Endothelial cell of umbilical vein (primary cell): Measurements from ENCODE around the gene SAXO1. TPM values are rescaled to one million over a fixed set of nuclear protein-coding genes. Genes with fewer than 3 reads are reported as not detected.

Experiments used
- BruUV-seq: library from RNA; stranded (reverse); fragments of 400-500 nt; replicated peaks from 2 replicates; lab custom pipeline; 2021; lab: Mats Ljungman, UMichigan
- CTCF ChIA-PET: fragments of 300-600, 350-600 bp; sonication (Branson Sonifier 250); formaldehyde crosslinking; loops from one replicate; lab custom pipeline; 2021; ENCODE audit warnings: antibody characterized with exemption, inconsistent platforms; lab: Charles Lee
- POLR2A ChIA-PET: fragments of 300-600, 350-600 bp; sonication (Branson Sonifier 250); formaldehyde crosslinking; loops from one replicate; lab custom pipeline; 2021; ENCODE audit warnings: antibody characterized with exemption, inconsistent platforms; lab: Charles Lee
- DNase-seq: peaks from one replicate; pipeline ENCODE4 v3.0.0-alpha.2; 2011; ENCODE audit warnings: low read depth, low spot score
- FAIRE-seq: peaks from 2 replicates; lab custom pipeline; 2011; peaks lifted over from hg19 to GRCh38; lab: Jason Lieb, UNC
- H2AFZ ChIP-seq: 2 replicates; pipeline ENCODE4 v1.6.0; 2012; ENCODE audit warnings: low read depth, low read length, control low read depth, inconsistent platforms
- H3K27ac ChIP-seq: 2 replicates; pipeline ENCODE4 v1.5.1; 2011; ENCODE audit warnings: low read depth, mild to moderate bottlenecking, control low read depth, low read length, moderate library complexity; ENCODE audit not compliant: insufficient read depth
- H3K27me3 ChIP-seq, 2 experiments: 2 replicates each; pipeline versions ENCODE4 v1.6.0 to v1.6.1; 2011; ENCODE audit warnings: low read length in 2 of 2, mixed read lengths in 1 of 2; ENCODE audit not compliant: control insufficient read depth in 2 of 2, insufficient read depth in 2 of 2
- H3K36me3 ChIP-seq, 2 experiments: 2 replicates in 1 of 2; 3 replicates in 1 of 2; pipeline ENCODE4 v1.5.1; 2011; ENCODE audit warnings: low read length in 2 of 2, mild to moderate bottlenecking in 1 of 2, moderate library complexity in 1 of 2; ENCODE audit not compliant: control insufficient read depth in 2 of 2, insufficient read depth in 2 of 2; ENCODE audit errors: extremely low read depth in 1 of 2
- H3K4me1 ChIP-seq: 3 replicates; pipeline ENCODE4 v1.5.1; 2011; ENCODE audit warnings: mild to moderate bottlenecking, low read length; ENCODE audit not compliant: control insufficient read depth, insufficient read depth; ENCODE audit errors: extremely low read depth
- H3K4me2 ChIP-seq: 2 replicates; pipeline ENCODE4 v1.6.1; 2011; ENCODE audit warnings: low read length, control low read depth, mixed read lengths; ENCODE audit not compliant: insufficient read depth
- H3K4me3 ChIP-seq, 3 experiments: fragments of 200-600 bp in 1 of 3; sonication (generic), shearing (Covaris generic) in 1 of 3; replicated peaks in 1 of 3; 2 replicates each; pipeline ENCODE4 v1.5.1; 2011 to 2016; ENCODE audit warnings: control low read depth in 3 of 3, low read length in 3 of 3, mild to moderate bottlenecking in 2 of 3, inconsistent platforms in 1 of 3, low read depth in 1 of 3, moderate library complexity in 1 of 3; ENCODE audit not compliant: insufficient read depth in 1 of 3
- H3K79me2 ChIP-seq: 2 replicates; pipeline ENCODE4 v1.6.0; 2012; ENCODE audit warnings: low read length, inconsistent platforms; ENCODE audit not compliant: control insufficient read depth, insufficient read depth
- H3K9ac ChIP-seq: replicated peaks from 2 replicates; pipeline ENCODE3; 2011; ENCODE audit warnings: low read length, control low read depth; ENCODE audit not compliant: insufficient read depth; ENCODE audit errors: extremely low read depth
- H3K9me1 ChIP-seq: replicated peaks from 3 replicates; pipeline ENCODE4 v1.6.0; 2011; ENCODE audit warnings: mild to moderate bottlenecking, low read length; ENCODE audit not compliant: control insufficient read depth, insufficient read depth; ENCODE audit errors: extremely low read depth
- H3K9me3 ChIP-seq: replicated peaks from 2 replicates; pipeline ENCODE4 v1.5.1; 2012; ENCODE audit warnings: low read length, inconsistent platforms; ENCODE audit not compliant: control insufficient read depth, insufficient read depth
- H4K20me1 ChIP-seq: replicated peaks from 2 replicates; pipeline ENCODE3; 2011; ENCODE audit warnings: mild to moderate bottlenecking, low read length; ENCODE audit not compliant: control insufficient read depth, insufficient read depth; ENCODE audit errors: extremely low read depth
- EZH2 ChIP-seq: IDR thresholded peaks from 2 replicates; pipeline ENCODE4 v1.6.1; 2012; ENCODE audit warnings: borderline replicate concordance, low read depth, mild to moderate bottlenecking, moderate library complexity, low read length, inconsistent platforms; ENCODE audit not compliant: severe bottlenecking
- JUN ChIP-seq: IDR thresholded peaks from 2 replicates; pipeline ENCODE4 v1.6.1; 2011; ENCODE audit warnings: borderline replicate concordance, low read depth; ENCODE audit not compliant: insufficient read length, insufficient read depth
- MYC ChIP-seq: IDR thresholded peaks from one replicate; pipeline ENCODE4 v1.6.1; 2011; ENCODE audit warnings: mild to moderate bottlenecking, low read depth, low read length
- POLR2A ChIP-seq: IDR thresholded peaks from 2 replicates; pipeline ENCODE4 v1.6.1; 2012; ENCODE audit warnings: low read depth, mild to moderate bottlenecking, control low read depth, low read length
- POLR2AphosphoS5 ChIP-seq: IDR thresholded peaks from 2 replicates; pipeline ENCODE4 v1.6.1; 2012; ENCODE audit warnings: low read depth, mild to moderate bottlenecking, control low read depth, low read length, moderate library complexity; ENCODE audit not compliant: insufficient read depth
- dilution Hi-C: fragments of 300-500 bp; cut with MboI; formaldehyde crosslinking; loops from one replicate; pipeline ENCODE4 v1.15.0; 2019; ENCODE audit warnings: low sequenced_read_pairs; ENCODE audit not compliant: extremely low pct_ligation_motif_present
- intact Hi-C: fragments of 100-400 bp; cut with micrococcal nuclease; formaldehyde crosslinking; loops from one replicate; pipeline ENCODE4 v1.10.0; 2022
- polyA plus RNA-seq, 4 experiments: library from polyadenylated mRNA; depleted of rRNA in 3 of 4; stranded (reverse) in 3 of 4; unstranded in 1 of 4; fragments of >200 nt; gene quantifications; 2 replicates each; pipeline versions ENCODE4 v1.2.1 to v1.2.3, GENCODE V29; 2011 to 2012; ENCODE audit warnings: missing spikeins in 1 of 4
- total RNA-seq: library from RNA; stranded (reverse); gene quantifications from 2 replicates; pipeline ENCODE4 v1.2.3, GENCODE V29; 2021
- TF ChIP-seq, protein P1 (sequence below), 2 donors: IDR thresholded peaks; 1 replicate in 1 of 2; 2 replicates in 1 of 2; pipeline ENCODE4 v1.5.1; 2011; ENCODE audit warnings: low read length in 2 of 2, mild to moderate bottlenecking in 2 of 2, moderate library complexity in 2 of 2, control low read depth in 1 of 2, inconsistent platforms in 1 of 2, low read depth in 1 of 2; ENCODE audit not compliant: insufficient read depth in 1 of 2; ENCODE audit errors: extremely low read depth in 1 of 2
- TF ChIP-seq, protein P2 (sequence below): IDR thresholded peaks from 2 replicates; pipeline ENCODE4 v1.6.1; 2011; ENCODE audit not compliant: insufficient read depth, insufficient read length

Gene SAXO1
- total and polyA plus RNA-seq, 2 donors (not counting 3 experiments of a cell fraction or from before 2014, with no cell fraction given): not detected

DNA sequence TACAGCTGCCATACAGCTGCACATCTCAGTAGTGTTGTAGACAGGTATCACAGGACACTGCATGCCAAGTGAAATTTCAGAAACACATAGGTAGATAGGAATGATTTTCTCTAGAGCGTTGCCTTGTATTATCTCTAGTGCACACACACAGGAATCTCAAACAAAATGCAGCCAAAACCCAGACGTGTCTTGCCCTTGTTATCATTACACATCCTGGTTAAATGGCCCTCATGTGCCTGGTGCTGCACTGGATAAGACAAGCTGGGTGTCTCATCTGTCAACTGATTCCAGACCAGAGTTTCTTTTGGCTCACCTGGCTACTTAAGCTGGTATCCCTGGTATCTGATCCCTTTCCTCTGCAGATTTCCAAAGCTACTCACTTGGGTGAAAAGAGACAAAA lies 59.7 kb downstream of the SAXO1 start:
- H3K27ac ChIP-seq: no peak overlapping the region
- no peaks in the 10 kb centered on the region for H3K4me1 ChIP-seq
- H3K36me3 ChIP-seq: no peaks in the 10 kb centered on the region
- BruUV-seq: no TSS peak
- no peak overlapping the region for H3K4me2 ChIP-seq
- H3K9ac ChIP-seq: no peak overlapping the region
- no peak for DNase-seq
- ChIA-PET CTCF (interaction anchor here (0.7 to 1.1 kb wide), 2 partner anchors 16 to 50 kb away, joined by 3 read pairs; no protein-coding TSS in a partner anchor), POLR2A (no interaction called here)
- peaks cover 7 to 16% of the 10 kb centered on the region in 2 experiments for H3K27me3 ChIP-seq
- TF ChIP-seq, protein P1, sequence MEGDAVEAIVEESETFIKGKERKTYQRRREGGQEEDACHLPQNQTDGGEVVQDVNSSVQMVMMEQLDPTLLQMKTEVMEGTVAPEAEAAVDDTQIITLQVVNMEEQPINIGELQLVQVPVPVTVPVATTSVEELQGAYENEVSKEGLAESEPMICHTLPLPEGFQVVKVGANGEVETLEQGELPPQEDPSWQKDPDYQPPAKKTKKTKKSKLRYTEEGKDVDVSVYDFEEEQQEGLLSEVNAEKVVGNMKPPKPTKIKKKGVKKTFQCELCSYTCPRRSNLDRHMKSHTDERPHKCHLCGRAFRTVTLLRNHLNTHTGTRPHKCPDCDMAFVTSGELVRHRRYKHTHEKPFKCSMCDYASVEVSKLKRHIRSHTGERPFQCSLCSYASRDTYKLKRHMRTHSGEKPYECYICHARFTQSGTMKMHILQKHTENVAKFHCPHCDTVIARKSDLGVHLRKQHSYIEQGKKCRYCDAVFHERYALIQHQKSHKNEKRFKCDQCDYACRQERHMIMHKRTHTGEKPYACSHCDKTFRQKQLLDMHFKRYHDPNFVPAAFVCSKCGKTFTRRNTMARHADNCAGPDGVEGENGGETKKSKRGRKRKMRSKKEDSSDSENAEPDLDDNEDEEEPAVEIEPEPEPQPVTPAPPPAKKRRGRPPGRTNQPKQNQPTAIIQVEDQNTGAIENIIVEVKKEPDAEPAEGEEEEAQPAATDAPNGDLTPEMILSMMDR (IDR thresholded peaks at IDR 0.05; ENCODE audit: extremely low read depth in 1 of 2, insufficient read depth in 1 of 2, low read depth in 1 of 2, low read length in 2 of 2): no peak
- TF ChIP-seq EZH2 (no peak), MYC (no peak), JUN (no peak)
- no peaks in the 10 kb centered on the region for H3K9me3 ChIP-seq
- H3K4me3 ChIP-seq: no peak overlapping the region
- H3K9me1 ChIP-seq: no peaks in the 10 kb centered on the region
- dilution Hi-C loops (no loop called here), intact Hi-C loops (no loop called here)
- H3K79me2 ChIP-seq: no peaks in the 10 kb centered on the region
- H4K20me1 ChIP-seq: no peaks in the 10 kb centered on the region
- FAIRE-seq: no peak
- H2AFZ ChIP-seq: no peak overlapping the region

DNA sequence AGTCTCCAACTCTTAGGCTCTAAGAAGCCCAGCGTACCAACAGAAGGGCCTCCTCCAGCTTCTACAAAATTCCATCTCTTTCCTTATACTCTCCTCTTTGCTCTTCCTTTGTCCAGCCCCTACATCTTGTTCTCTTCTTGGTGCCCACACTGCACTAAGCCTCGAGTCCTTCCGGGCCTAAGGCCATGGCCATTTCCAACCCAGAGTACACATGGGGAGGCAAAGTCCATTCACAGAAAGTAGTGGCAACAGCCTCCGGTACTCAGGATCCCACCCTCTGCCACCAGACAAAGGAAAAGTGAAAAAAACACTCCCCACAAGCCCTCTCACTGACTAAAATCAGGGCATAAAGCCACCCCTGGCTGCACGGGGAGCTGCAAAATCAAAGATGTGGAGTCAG lies 60.3 kb downstream of the SAXO1 start:
- Histone ChIP-seq H3K4me1 (no peaks in the 10 kb centered on the region), H3K9me1 (no peaks in the 10 kb centered on the region), H4K20me1 (no peaks in the 10 kb centered on the region), H3K36me3 (no peaks in the 10 kb centered on the region), H3K4me2 (no peak overlapping the region), H3K9me3 (no peaks in the 10 kb centered on the region), H3K79me2 (no peaks in the 10 kb centered on the region), H3K27ac (no peak overlapping the region), H3K4me3 (no peak overlapping the region), H2AFZ (no peak overlapping the region), H3K27me3 (peaks cover 7 to 16% of the 10 kb centered on the region in 2 experiments), H3K9ac (no peak overlapping the region)
- intact Hi-C loops (no loop called here), dilution Hi-C loops (no loop called here)
- TF ChIP-seq POLR2AphosphoS5 (no peak), POLR2A (no peak), EZH2 (no peak)
- TF ChIP-seq, protein P2, sequence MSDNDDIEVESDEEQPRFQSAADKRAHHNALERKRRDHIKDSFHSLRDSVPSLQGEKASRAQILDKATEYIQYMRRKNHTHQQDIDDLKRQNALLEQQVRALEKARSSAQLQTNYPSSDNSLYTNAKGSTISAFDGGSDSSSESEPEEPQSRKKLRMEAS: no peak
- POLR2A ChIA-PET: no interaction called here
- FAIRE-seq (no peak), DNase-seq (no peak)
- CTCF ChIA-PET: no interaction called here
- no TSS peak for BruUV-seq
